Activated CD4-positive, CD25-positive, alpha-beta regulatory T cell treated with anti-CD3 and anti-CD28 coated beads, Interleukin-2, amount 50 U/mL, for 72 hours (primary cell): ENCODE results near the gene TMEM222.
"Not testable (repeated sequence)": the region's sequence is repeated elsewhere in the genome, so short reads cannot be mapped to it uniquely, and the experiment has no call there.

Experiments used
- DNase-seq: peaks from one replicate; pipeline ENCODE4 v3.0.0; 2021

TMEM222 gene

GRCh38 chr1:27380766-27381733 is 59.1 kb downstream of the TMEM222 start:
- DNase-seq, result no peak

DNA sequence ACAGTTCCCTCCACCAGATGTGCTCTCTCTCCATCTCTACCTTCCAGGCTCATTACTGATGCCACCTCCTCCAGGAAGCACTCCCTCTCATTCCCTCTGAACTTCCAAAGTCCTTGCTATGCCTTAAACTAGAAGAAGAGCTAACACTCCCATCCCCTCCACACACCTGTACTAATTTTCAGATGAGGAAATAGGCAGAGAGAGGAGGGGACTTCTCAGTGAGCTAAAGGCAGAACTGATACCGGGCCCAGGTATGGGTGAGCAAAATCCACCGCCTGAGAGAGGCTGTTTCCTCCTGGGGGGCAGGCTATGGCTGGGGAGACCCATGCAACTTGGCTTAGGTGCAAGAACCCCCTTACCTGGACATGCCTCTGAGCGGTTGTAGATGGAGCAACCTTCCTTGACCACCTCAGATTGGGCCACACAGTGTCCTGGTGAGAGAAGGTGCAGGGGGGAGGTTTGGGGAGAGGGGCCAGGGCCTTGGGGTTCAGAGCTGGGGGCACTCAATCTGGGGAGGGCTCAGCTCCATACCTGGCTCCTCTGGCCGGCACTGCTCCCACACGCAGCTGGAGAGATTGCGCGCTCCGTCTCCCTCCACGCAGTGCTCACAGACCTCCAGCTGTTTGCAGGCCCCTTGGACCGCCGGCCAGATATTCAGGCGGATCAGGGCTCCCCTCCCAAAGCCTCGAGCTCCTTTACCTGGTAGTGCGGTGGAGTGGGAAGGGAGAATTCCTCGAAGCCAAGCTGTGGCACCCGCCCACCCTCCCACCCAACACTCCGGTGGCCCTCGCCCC is 60.2 kb downstream of the TMEM222 start:
- no peak for DNase-seq

DNA sequence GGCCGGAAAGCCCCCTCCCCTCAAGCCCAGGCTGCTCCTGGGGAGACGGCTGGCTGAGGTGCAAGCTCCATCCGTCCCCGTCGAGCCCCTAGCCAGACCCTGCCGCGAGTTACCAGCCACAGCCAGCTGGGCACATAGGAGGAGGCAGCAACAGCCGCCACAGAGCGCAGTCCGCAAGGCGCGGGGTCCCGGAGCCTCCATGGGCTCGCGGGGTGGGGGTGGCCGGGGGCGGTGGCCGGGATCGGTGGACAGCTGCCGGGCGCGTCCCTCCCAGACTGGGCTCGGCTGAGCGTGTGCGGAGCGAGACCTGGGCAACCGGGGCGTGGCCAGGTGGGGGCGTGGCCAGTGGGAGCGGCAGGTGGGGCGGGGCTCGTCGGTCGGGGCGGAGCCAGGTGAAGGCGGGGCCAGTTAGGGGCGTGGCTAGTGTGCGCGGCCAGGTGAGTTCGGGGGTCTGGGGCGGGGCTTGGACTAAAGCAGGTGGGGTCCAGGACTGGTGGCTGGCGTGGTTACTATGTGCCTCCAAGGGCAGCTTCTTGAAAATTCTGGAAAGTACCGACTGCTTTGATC is 61.2 kb downstream of the TMEM222 start, which contains the start of gene CD164L2:
CD164L2 (minus strand) TSS at position 295 of the 567 bp plus-strand sequence; CDS start at position 201, 94 bp downstream.
- peak; percentile 66 for DNase-seq

DNA sequence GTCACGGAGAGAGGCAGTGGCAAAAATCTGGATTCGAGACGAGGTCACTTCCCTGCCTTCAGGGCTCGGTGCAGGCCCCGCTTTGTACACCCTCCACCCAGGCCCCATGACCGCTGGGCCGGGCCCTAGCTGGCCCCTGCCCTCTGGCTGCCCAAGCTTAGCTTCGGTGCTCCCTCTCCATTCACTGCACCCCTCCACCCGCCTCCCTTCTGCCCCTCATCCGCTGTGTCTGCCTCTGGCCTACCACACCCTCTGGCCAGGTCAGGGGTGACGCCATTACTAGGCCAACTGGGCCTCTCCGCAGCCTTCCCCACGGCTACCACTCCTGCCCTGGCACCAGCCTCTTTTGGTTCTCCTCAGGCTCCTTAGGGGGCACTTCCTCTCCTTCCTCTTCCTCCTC is 61.7 kb downstream of the TMEM222 start:
- no peak for DNase-seq

- not testable (repeated sequence) for DNase-seq
These were observed 62.8 kb downstream of the TMEM222 start for GRCh38 chr1:27384797-27385196.
